B cell (primary cell): ENCODE data around the gene KRI1. TPM values are rescaled to one million over a fixed set of nuclear protein-coding genes. Genes with fewer than 3 reads are reported as not detected.

ENCODE experiments used
- ATAC-seq: fragments of 200-7000 bp; cut with Tn5 transposase; one replicate; pipeline ENCODE4 v1.10.0; 2021; ENCODE audit warnings: low read depth, mild to moderate bottlenecking, moderate number of reproducible peaks, moderate library complexity
- CTCF ChIA-PET: fragments of 350-600 bp; sonication (Branson Sonifier 250); formaldehyde crosslinking; loops from one replicate; lab custom pipeline; 2021; ENCODE audit warnings: antibody characterized with exemption, inconsistent platforms; lab: Charles Lee
- POLR2A ChIA-PET: fragments of 350-600 bp; sonication (Branson Sonifier 250); formaldehyde crosslinking; loops from one replicate; lab custom pipeline; 2021; ENCODE audit warnings: antibody characterized with exemption; lab: Charles Lee
- DNase-seq: peaks from one replicate; pipeline ENCODE4 v3.0.0; 2013
- H2AFZ ChIP-seq: 2 replicates; pipeline ENCODE4 v1.6.1; 2012; ENCODE audit warnings: mild to moderate bottlenecking, low read depth, low read length; ENCODE audit not compliant: insufficient read depth, poor library complexity, severe bottlenecking
- H3K27ac ChIP-seq, 2 donors: 1 replicate in 1 of 2; 2 replicates in 1 of 2; pipeline ENCODE4 v1.5.1; 2012 to 2013; ENCODE audit warnings: low read length in 2 of 2, mild to moderate bottlenecking in 2 of 2, moderate library complexity in 1 of 2
- H3K27me3 ChIP-seq, 4 experiments: fragments of 200-600 bp in 1 of 4; sonication (generic) in 1 of 4; replicated peaks in 1 of 4; 1 replicate in 2 of 4; 2 replicates in 2 of 4; pipeline versions ENCODE4 v1.6.1 to v1.7.0; 2013 to 2016; ENCODE audit warnings: low read length in 3 of 4, mild to moderate bottlenecking in 2 of 4, mixed read lengths in 1 of 4, moderate library complexity in 1 of 4; ENCODE audit not compliant: insufficient read depth in 4 of 4, control insufficient read depth in 3 of 4; ENCODE audit errors: control extremely low read depth in 1 of 4
- H3K36me3 ChIP-seq, 2 experiments: replicated peaks in 1 of 2; 1 replicate in 1 of 2; 2 replicates in 1 of 2; pipeline versions ENCODE4 v1.6.1 to v1.7.1; 2013; ENCODE audit warnings: low read length in 1 of 2; ENCODE audit not compliant: insufficient read depth in 2 of 2, control insufficient read depth in 1 of 2; ENCODE audit errors: control extremely low read depth in 1 of 2, extremely low read depth in 1 of 2
- H3K4me1 ChIP-seq, 2 donors: fragments of 200-600 bp in 1 of 2; sonication (generic) in 1 of 2; 1 replicate in 1 of 2; 2 replicates in 1 of 2; pipeline versions ENCODE4 v1.5.1 to v1.6.1; 2013 to 2017; ENCODE audit warnings: low read length in 2 of 2; ENCODE audit not compliant: control insufficient read depth in 2 of 2, insufficient read depth in 2 of 2
- H3K4me2 ChIP-seq: replicated peaks from 2 replicates; pipeline ENCODE3; 2012; ENCODE audit warnings: mild to moderate bottlenecking, low read depth, low read length; ENCODE audit not compliant: poor library complexity, severe bottlenecking
- H3K4me3 ChIP-seq, 5 experiments: fragments of 200-600 bp in 1 of 5; sonication (generic) in 1 of 5; 1 replicate in 3 of 5; 2 replicates in 2 of 5; pipeline versions ENCODE4 v1.5.1 to v1.7.0; 2011 to 2016; ENCODE audit warnings: low read length in 4 of 5, mild to moderate bottlenecking in 4 of 5, low read depth in 2 of 5, control low read depth in 1 of 5, moderate library complexity in 1 of 5; ENCODE audit not compliant: insufficient read depth in 1 of 5; ENCODE audit errors: control extremely low read depth in 1 of 5, extremely low read depth in 1 of 5
- H3K79me2 ChIP-seq: fragments of 200-600 bp; sonication (generic); one replicate; pipeline ENCODE4 v1.6.0; 2016; ENCODE audit warnings: low read length; ENCODE audit not compliant: control insufficient read depth, insufficient read depth
- H3K9ac ChIP-seq: fragments of 200-600 bp; sonication (generic); 2 replicates; pipeline ENCODE4 v1.6.1; 2017; ENCODE audit warnings: mild to moderate bottlenecking, low read length, moderate library complexity
- H3K9me3 ChIP-seq, 3 donors: one replicate each; pipeline versions ENCODE4 v1.6.1 to v1.7.1; 2013; ENCODE audit warnings: low read length in 2 of 3; ENCODE audit not compliant: control insufficient read depth in 2 of 3, insufficient read depth in 1 of 3; ENCODE audit errors: control extremely low read depth in 1 of 3
- H4K20me1 ChIP-seq: 2 replicates; pipeline ENCODE4 v1.6.0; 2012; ENCODE audit warnings: mild to moderate bottlenecking, low read length; ENCODE audit not compliant: insufficient read depth, control insufficient read depth, poor library complexity, severe bottlenecking
- H3K27ac Mint-ChIP-seq: one replicate; pipeline ENCODE4 v1.8.0; 2021; ENCODE audit warnings: mixed read lengths
- H3K27me3 Mint-ChIP-seq: one replicate; pipeline ENCODE4 v1.8.0; 2021; ENCODE audit warnings: mixed read lengths
- H3K4me1 Mint-ChIP-seq: one replicate; pipeline ENCODE4 v1.8.0; 2021; ENCODE audit warnings: mixed read lengths
- H3K4me3 Mint-ChIP-seq: one replicate; pipeline ENCODE4 v1.8.0; 2021; ENCODE audit warnings: mixed read lengths
- H3K9me3 Mint-ChIP-seq: one replicate; pipeline ENCODE4 v1.8.0; 2022; ENCODE audit warnings: mixed read lengths; ENCODE audit not compliant: insufficient read depth
- EZH2 ChIP-seq: IDR thresholded peaks from 2 replicates; pipeline ENCODE4 v1.6.1; 2012; ENCODE audit warnings: borderline replicate concordance, low read depth, mild to moderate bottlenecking, moderate library complexity, low read length; ENCODE audit not compliant: insufficient read depth, poor library complexity, severe bottlenecking
- WGBS: methylation state at CpG from one replicate; pipeline ENCODE4 v1.1.5; 2013; ENCODE audit warnings: missing lambda C conversion rate; ENCODE audit not compliant: insufficient coverage; 5-methylcytosine and 5-hydroxymethylcytosine counted together
- intact Hi-C: fragments of 100-400 bp; cut with micrococcal nuclease; formaldehyde crosslinking; loops from one replicate; pipeline ENCODE4 v1.10.0; 2022
- polyA plus RNA-seq: library from polyadenylated mRNA; depleted of rRNA; stranded (reverse); fragments of >200 nt; gene quantifications from 2 replicates; pipeline ENCODE4 v1.2.3, GENCODE V29; 2012
- total RNA-seq, 2 donors: library from RNA; stranded (reverse); fragments of 120-200 nt in 1 of 2; gene quantifications; 1 replicate in 1 of 2; 2 replicates in 1 of 2; pipeline versions ENCODE4 v1.2.3 to v1.2.4, GENCODE V29; 2013 to 2022
- TF ChIP-seq, protein P1 (sequence below): fragments of 200-600 bp; IDR thresholded peaks from one replicate; pipeline ENCODE4 v1.8.0; 2022; ENCODE audit warnings: antibody characterized with exemption, mild to moderate bottlenecking

KRI1 gene
- total and polyA plus RNA-seq, 2 donors (not counting 1 experiment from before 2014, with no cell fraction given), result 46.7 to 62.8 TPM

GRCh38 chr19:10560154-10560553, 5.7 kb downstream of the KRI1 start:
- Histone ChIP-seq H3K4me2 (no peak overlapping the region), H4K20me1 (peaks cover 58% of the 10 kb centered on the region), H3K4me3 (no peak overlapping the region), H3K36me3 (peaks cover 4 to 62% of the 10 kb centered on the region in 2 experiments), H3K27ac (no peak overlapping the region), H3K4me1 (peaks cover 16 to 22% of the 10 kb centered on the region in 2 donors), H3K79me2 (peaks cover 42% of the 10 kb centered on the region), H3K9me3 (no peaks in the 10 kb centered on the region), H3K9ac (no peak overlapping the region), H2AFZ (no peak overlapping the region), H3K27me3 (no peaks in the 10 kb centered on the region)
- Mint-ChIP-seq H3K4me1 (peaks cover 15% of the 10 kb centered on the region), H3K27me3 (no peaks in the 10 kb centered on the region), H3K4me3 (no peak overlapping the region), H3K9me3 (no peaks in the 10 kb centered on the region), H3K27ac (no peak overlapping the region)
- CTCF ChIA-PET, result no interaction called here
- no peak for TF ChIP-seq EZH2
- TF ChIP-seq, protein P1, sequence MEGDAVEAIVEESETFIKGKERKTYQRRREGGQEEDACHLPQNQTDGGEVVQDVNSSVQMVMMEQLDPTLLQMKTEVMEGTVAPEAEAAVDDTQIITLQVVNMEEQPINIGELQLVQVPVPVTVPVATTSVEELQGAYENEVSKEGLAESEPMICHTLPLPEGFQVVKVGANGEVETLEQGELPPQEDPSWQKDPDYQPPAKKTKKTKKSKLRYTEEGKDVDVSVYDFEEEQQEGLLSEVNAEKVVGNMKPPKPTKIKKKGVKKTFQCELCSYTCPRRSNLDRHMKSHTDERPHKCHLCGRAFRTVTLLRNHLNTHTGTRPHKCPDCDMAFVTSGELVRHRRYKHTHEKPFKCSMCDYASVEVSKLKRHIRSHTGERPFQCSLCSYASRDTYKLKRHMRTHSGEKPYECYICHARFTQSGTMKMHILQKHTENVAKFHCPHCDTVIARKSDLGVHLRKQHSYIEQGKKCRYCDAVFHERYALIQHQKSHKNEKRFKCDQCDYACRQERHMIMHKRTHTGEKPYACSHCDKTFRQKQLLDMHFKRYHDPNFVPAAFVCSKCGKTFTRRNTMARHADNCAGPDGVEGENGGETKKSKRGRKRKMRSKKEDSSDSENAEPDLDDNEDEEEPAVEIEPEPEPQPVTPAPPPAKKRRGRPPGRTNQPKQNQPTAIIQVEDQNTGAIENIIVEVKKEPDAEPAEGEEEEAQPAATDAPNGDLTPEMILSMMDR, result no peak
- ATAC-seq, result no peak
- DNase-seq, result no peak
- WGBS, result 100% methylated on average over 4 of the region's 7 CpGs
- intact Hi-C loops, result no loop called here
- POLR2A ChIA-PET, result no interaction called here

DNA sequence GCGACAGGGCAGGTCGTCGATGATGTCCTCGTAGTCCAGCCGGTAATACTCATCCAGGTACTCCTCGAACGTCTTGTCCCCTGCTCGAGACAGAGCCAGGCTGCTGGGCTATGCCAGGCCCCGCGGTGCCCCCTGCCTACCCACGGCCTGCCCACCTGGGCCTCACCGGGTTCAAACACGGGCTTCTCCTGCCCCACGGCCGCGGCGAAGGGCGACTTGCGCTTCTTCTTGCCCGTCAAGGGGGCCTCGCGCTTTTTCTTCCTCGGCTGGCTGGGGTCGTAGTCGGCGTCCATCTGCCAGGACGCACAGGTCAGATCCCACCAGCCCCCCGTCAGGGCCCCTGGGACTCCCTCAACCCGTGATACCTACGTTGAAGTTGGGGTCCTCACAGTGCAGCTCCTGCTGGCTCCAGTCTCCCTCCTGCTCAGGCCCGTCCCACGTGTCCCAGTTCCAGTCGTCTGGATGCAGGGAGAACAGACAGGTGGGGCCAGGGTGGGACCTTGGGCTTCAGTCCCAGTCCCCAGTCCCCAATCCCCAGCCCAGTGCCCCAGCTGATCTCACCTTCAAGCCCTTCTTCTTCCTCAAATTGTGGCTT, 8.1 kb downstream of the KRI1 start:
- Mint-ChIP-seq H3K9me3 (no peaks in the 10 kb centered on the region), H3K4me3 (no peak overlapping the region), H3K4me1 (peaks cover 30% of the 10 kb centered on the region), H3K27ac (no peak overlapping the region), H3K27me3 (no peaks in the 10 kb centered on the region)
- Histone ChIP-seq H3K4me3 (no peak overlapping the region), H3K27me3 (no peaks in the 10 kb centered on the region), H3K4me1 (peaks cover 32 to 36% of the 10 kb centered on the region in 2 donors), H3K9ac (no peak overlapping the region), H3K4me2 (no peak overlapping the region), H2AFZ (no peak overlapping the region), H3K27ac (no peak overlapping the region), H3K79me2 (peaks cover 27% of the 10 kb centered on the region), H3K9me3 (no peaks in the 10 kb centered on the region), H3K36me3 (peaks cover 4 to 82% of the 10 kb centered on the region in 2 experiments), H4K20me1 (peaks cover 56% of the 10 kb centered on the region)
- 98% methylated on average over 33 of the region's 33 CpGs for WGBS
- intact Hi-C loops, result no loop called here
- DNase-seq (no peak), ATAC-seq (no peak)
- ChIA-PET POLR2A (no interaction called here), CTCF (interaction anchor here (0.5 kb wide), 1 partner anchor 301 kb away, joined by 3 read pairs; no protein-coding TSS in a partner anchor)
- no peak for TF ChIP-seq EZH2
- TF ChIP-seq, protein P1, result no peak
